HG02678 (cell line): ENCODE data around the gene FBXW9.
A peak's percentile ranks its signal among the peaks of the same experiment; 100 is the strongest.
"Not testable (repeated sequence)": the region's sequence is repeated elsewhere in the genome, so short reads cannot be mapped to it uniquely, and the experiment has no call there.

Experiments
- ATAC-seq: cut with Tn5 transposase; IDR thresholded peaks from one replicate; pipeline ENCODE4 v1.9.1; 2021; ENCODE audit warnings: mild to moderate bottlenecking, moderate library complexity; ENCODE audit not compliant: unreplicated experiment

FBXW9 gene

GRCh38 chr19:12715929-12716328 is 19.5 kb upstream of the FBXW9 start:
- ATAC-seq: no peak

- no peak for ATAC-seq
Observed at GRCh38 chr19:12715102-12715501, 18.7 kb upstream of the FBXW9 start.

DNA sequence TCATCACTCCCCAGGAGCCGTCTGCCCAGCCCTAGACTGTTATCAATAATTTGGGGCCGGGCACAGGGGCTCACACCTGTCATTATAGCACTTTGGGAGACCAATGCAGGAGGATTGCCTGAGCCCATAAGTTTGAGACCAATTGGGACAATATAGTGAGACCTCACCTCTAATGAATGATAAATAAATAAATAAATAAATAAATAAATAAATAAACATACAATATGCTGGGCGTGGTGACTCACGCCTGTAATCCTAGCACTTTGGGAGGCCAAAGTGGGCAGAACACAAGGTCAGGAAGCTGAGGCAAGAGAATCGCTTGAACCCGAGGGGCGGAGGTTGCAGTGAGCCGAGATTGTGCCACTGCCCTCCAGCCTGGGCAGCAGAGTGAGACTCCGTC is 16.9 kb upstream of the FBXW9 start:
- ATAC-seq: not testable (repeated sequence)

DNA sequence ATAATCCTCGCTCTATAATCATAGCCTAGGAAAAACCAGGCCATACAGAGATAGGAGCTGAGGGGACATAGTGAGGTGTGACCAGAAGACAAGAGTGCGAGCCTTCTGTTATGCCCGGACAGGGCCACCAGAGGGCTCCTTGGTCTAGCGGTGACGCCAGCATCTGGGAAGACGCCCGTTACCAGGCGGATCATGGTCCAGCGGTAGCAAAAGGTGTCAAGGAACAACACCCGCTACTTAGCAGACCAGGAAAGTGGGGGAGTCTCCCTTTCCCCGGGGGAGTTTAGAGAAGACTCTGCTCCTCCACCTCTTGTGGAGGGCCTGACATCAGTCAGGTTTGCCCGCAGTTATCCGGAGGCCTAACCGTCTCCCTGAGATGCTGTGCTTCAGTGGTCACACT is 15.6 kb upstream of the FBXW9 start:
- ATAC-seq: not testable (repeated sequence)

DNA sequence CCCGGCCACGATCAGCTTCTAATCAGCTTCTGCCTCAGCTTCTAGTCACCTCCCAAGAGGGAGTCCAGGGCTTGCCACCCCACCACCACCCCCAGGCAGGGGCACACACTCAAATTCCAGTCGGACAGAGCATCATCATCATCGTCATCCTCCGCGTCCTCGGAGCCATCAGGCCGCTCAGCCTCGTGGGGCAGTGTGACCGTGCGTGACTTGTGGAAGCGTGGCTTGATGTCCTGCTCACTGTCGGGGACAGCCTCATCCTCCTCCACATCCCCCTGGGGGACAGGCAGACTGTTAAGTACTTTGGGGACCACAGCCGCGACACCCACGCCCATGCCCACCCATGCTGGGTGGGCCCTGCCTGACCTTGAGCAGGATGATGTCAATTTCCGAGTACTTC is 14.8 kb upstream of the FBXW9 start:
- no peak for ATAC-seq

GRCh38 chr19:12708641-12709040 is 12.2 kb upstream of the FBXW9 start:
- ATAC-seq: no peak

DNA sequence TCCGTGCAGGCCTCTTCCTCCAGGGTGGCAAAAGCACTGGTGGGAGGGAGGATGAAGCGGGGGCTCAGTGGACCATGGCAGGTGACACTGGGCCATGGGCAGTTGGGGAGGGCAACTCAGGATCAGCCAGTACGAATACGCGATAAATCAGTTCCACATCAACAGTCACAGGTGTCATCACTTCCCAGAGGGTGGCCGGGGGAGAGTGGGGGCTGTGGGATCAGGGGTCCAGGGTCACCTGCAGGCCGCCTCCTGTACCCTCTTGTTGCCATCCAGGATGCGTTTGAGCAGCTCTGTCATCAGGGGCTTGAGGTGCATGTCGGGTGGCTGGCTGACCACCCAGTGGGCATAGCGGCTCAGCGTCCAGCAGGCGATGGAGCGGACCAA is 9.9 kb upstream of the FBXW9 start:
- no peak for ATAC-seq

DNA sequence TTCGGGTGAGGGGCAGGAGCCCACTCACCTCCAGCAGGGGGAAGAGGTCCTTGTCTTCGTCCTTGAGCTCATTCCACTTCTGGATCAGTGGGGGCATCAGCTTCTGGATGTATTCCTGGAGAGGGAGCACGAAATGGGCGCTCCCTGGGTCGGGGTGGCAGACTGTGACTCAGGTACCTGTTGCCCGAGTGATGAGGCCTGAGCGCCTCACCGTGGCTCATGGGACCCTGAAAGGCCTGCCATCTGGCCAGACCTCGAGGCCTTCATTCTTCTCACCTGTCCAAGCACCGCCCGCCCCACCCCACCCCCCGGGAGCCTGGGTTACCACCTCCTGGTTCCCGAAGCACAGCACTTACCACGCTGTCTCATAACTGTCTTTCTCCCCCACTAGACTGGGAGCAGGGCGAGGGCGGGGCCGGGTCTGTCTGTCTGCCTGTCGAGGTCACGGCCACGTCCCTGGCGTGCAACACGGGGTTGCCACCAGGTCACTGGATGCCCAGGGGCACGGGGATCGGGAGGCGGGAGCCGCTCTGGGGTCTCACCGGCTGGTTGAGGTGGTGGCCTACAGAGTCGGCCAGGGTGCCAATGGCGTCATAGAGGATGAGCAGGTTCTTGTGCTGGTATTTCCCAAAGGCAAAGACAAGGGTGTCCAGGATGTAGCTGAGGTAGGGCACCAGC is 9.4 kb upstream of the FBXW9 start:
- ATAC-seq: no peak

- ATAC-seq: no peak
Observed at GRCh38 chr19:12705169-12705568, 8.7 kb upstream of the FBXW9 start.

GRCh38 chr19:12703046-12703445 is 6.6 kb upstream of the FBXW9 start:
- no peak for ATAC-seq

DNA sequence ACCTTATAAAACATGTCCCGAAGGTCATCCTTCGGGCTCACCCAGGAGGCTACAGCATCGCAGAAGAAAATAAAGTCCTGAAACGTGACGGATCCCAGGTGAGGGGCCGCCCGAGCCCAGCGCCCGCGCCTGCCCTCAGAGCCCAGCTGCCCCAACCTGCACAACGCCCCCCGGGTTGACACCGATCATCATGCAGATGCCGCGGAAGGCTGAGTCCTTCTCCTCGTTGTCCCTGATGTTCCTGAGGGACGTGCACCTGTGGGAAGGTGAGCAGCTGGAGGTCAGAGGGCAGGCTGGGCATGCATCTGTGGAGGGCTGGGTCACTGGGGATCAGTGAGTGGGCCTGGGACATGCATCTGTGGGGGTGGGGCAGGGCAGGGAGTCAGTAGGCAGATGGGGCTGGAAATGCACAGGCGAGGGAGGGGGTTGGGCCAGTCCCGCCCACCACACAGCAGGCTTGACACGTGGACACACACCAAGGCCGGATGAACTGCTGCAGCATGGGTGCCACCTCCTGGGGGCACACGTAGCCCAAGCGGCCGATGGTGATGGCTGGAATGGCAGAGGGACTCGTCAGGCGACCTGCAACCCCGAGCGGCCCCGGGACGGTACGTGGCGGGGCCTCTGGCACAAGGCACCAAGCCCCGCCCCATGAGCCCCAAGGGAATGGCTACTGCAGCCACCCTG is 5.3 kb upstream of the FBXW9 start:
- no peak for ATAC-seq

- ATAC-seq: no peak
Observed at GRCh38 chr19:12698138-12698537, 1.7 kb upstream of the FBXW9 start.

DNA sequence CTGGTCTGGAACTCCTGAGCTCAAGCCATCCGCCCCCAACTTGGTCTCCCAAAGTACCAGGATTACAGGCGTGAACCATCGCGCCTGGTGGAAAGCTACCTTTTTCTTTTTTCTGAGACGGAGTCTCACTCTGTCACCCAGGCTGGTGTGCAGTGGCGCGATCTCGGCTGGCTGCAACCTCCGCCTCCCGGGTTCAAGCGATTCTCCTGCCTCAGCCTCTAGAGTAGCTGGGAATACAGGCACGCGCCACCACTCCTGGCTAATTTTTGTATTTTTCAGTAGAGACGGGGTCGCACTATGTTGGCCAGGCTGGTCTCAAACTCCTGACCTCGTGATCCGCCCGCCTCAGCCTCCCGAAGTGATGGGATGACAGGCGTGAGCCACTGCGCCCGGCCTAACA is 994 bp upstream of the FBXW9 start:
- ATAC-seq: not testable (repeated sequence)

- ATAC-seq: peak; percentile 24
Observed at GRCh38 chr19:12695997-12696365, 450 bp downstream of the FBXW9 start.

DNA sequence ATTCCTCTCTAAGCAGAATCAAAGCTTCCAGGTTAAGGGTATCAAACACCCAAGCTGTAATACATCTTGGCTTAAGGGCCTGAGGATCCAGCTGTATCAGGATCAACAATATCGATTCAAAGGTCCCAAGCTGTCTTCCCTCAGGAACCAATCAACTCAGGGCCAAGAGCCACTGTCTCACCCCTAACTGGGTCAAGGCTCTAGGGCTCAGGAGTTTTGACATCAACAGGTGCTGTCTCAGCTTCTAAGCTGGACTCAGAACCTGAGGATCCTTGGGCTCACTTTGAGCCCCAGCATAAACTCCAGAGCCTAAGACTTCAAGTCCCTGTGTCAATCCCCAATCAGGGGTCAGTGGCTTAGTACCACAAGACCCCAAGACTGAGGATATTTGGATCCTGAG is 917 bp downstream of the FBXW9 start:
- ATAC-seq: no peak

- ATAC-seq: no peak
Observed at GRCh38 chr19:12695096-12695495, 1.3 kb downstream of the FBXW9 start.

- ATAC-seq: no peak
Observed at GRCh38 chr19:12694641-12695040, 1.8 kb downstream of the FBXW9 start.

GRCh38 chr19:12692960-12693359 is 3.5 kb downstream of the FBXW9 start:
- no peak for ATAC-seq

DNA sequence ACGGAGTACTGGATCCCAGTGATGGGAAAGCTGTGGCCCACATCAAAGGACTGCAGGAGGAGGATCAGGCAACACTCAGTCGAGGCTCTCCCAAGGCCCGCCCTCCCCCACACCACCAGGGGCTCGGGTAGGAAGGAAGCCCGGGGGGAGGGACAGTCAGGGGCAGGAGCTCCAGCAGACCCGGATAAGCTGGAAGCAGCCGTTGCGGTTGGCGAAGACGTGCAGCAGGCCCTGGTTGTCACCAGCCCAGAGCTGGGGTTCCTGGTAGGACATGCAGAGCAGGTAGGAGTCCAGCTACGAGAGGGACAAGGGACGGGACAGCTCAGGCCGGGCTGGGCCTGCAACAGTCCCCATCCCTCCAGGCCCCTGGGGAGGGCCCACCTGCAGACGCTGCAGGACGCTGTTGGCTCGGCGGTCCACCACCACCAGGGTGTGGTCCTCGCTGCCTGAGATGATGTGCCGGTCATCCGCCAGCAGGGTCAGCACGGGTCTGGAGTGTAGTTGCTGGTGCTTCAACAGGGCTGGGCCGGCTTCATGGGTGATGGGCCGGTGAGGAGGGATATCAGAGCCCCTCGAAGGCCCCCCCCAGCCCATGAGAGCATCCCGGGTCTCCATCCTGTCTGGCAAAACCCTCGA is 6.7 kb downstream of the FBXW9 start:
- no peak for ATAC-seq

GRCh38 chr19:12689012-12689411 is 7.4 kb downstream of the FBXW9 start:
- ATAC-seq: no peak

- ATAC-seq: no peak
Observed at GRCh38 chr19:12687496-12688196, 8.8 kb downstream of the FBXW9 start, which contains the start of gene GNG14. Gene GNG14 (plus strand): TSS chr19:12687998. CDS start chr19:12688049, 51 bp downstream.

DNA sequence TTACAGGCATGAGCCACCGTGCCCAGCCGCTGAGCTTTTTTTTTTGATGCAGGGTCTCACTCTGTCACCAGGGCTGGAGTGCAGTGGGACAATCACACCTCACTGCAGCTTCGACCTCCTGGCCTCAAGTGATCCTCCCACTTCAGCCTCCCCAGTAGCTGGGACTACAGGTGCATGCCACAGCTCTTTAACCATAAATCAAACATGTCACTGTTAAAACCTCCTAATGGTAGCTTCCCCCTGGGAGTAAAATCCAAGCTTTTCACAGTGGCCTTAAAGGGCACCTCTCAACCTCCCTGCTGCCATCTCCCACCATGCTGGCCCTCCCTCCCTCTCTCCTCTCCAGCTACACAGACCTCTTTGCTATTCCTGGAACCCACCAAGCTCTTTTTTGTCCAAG is 10.6 kb downstream of the FBXW9 start:
- no peak for ATAC-seq
